Neural progenitor cell (in vitro differentiated cells): ENCODE measurements around the gene ZNRD2.
A peak's percentile ranks its signal among the peaks of the same experiment; 100 is the strongest.

Source experiments
- CTCF ChIP-seq: fragments of 200-600 bp; sonication (generic); IDR thresholded peaks from 2 replicates; pipeline ENCODE4 v1.5.1; 2017; ENCODE audit warnings: antibody characterized with exemption, mild to moderate bottlenecking
- EZH2 ChIP-seq: fragments of 200-600 bp; sonication (generic); IDR thresholded peaks from 2 replicates; pipeline ENCODE4 v1.6.1; 2017; ENCODE audit warnings: antibody characterized with exemption, mild to moderate bottlenecking, moderate library complexity
- EZH2phosphoT487 ChIP-seq: fragments of 200-600 bp; sonication (generic); IDR thresholded peaks from 2 replicates; pipeline ENCODE4 v1.6.1; 2017; ENCODE audit warnings: antibody characterized with exemption

DNA sequence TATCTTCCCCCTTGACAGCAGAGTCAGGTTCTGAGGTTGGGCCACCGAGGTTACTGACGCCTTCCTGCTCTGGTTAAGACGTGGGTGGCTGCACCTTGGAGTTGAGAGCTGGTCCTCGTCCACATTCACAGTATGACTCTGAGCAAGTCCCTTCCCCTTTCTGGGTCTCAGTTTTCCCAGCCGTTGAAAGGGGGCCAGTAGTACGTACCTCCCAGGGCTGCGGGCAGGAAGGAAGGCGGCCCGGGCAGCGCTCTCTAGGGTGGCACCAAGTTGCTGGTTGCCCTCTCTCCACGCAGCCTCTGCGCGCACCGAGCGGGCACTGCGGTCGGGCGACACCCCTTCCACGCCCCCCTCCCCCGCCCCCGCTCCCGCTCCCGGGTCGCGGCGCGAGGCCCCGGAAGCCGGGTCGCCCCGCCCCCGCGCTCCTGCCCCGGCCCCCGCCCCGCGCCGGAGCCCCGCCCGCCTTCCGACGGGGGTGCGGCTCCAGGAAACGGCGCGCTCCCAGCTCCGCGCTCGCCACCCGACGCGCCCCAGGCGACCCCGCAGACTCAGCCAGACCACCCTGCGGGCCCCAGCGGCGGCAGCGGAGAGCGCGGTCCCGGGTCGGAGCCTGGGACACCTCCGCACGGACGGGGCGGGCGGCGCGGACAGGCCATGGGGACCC, 5.4 kb downstream of the ZNRD2 start, which contains the start of gene EHBP1L1:
- TF ChIP-seq EZH2 (peak; percentile 80), EZH2phosphoT487 (no peak), CTCF (no peak)
